Measurements from ENCODE around the gene HSF5.

HSF5 gene

GRCh38 chr17:58487589-58488427 lies at the start of gene HSF5:
Gene HSF5, minus strand, starts transcription at chr17:58488408. Its CDS starts 134 bp downstream, at chr17:58488274.
- peak; percentile 7 for DNase-seq (ENCODE audit: low read depth, low spot score)

- no peak for DNase-seq (ENCODE audit: low read depth, low spot score)
Observed at GRCh38 chr17:58537266-58537665, 49.1 kb upstream of the HSF5 start.

GRCh38 chr17:58536542-58536941 lies 48.3 kb upstream of the HSF5 start:
- DNase-seq (ENCODE audit: low read depth, low spot score): no peak

- peak; percentile 50 for DNase-seq (ENCODE audit: low read depth, low spot score)
Observed at GRCh38 chr17:58535431-58535830, 47.2 kb upstream of the HSF5 start.

- DNase-seq (ENCODE audit: low read depth, low spot score): no peak
Observed at GRCh38 chr17:58534901-58535421, 46.8 kb upstream of the HSF5 start.

- no peak for DNase-seq (ENCODE audit: low read depth, low spot score)
Observed at GRCh38 chr17:58534331-58534730, 46.1 kb upstream of the HSF5 start.

- DNase-seq (ENCODE audit: low read depth, low spot score): no peak
Observed at GRCh38 chr17:58533616-58534188, 45.5 kb upstream of the HSF5 start.

- DNase-seq (ENCODE audit: low read depth, low spot score): no peak
Observed at GRCh38 chr17:58532555-58532951, 44.3 kb upstream of the HSF5 start.

GRCh38 chr17:58531661-58532554 lies 43.7 kb upstream of the HSF5 start:
- DNase-seq (ENCODE audit: low read depth, low spot score): peak; percentile 80

GRCh38 chr17:58531122-58531521 lies 42.9 kb upstream of the HSF5 start:
- DNase-seq (ENCODE audit: low read depth, low spot score): no peak

- DNase-seq (ENCODE audit: low read depth, low spot score): no peak
Observed at GRCh38 chr17:58530655-58531054, 42.4 kb upstream of the HSF5 start.

GRCh38 chr17:58529275-58529674 lies 41.1 kb upstream of the HSF5 start:
- DNase-seq (ENCODE audit: low read depth, low spot score): peak; percentile 6

- DNase-seq (ENCODE audit: low read depth, low spot score): peak; percentile 50
Observed at GRCh38 chr17:58528443-58528842, 40.2 kb upstream of the HSF5 start.

GRCh38 chr17:58527949-58528348 lies 39.7 kb upstream of the HSF5 start:
- peak; percentile 85 for DNase-seq (ENCODE audit: low read depth, low spot score)

- DNase-seq (ENCODE audit: low read depth, low spot score): peak; percentile 10
Observed at GRCh38 chr17:58527306-58527705, 39.1 kb upstream of the HSF5 start.

GRCh38 chr17:58525239-58525638 lies 37.0 kb upstream of the HSF5 start:
- peak; percentile 91 for DNase-seq (ENCODE audit: low read depth, low spot score)

- DNase-seq (ENCODE audit: low read depth, low spot score): no peak
Observed at GRCh38 chr17:58521680-58522079, 33.5 kb upstream of the HSF5 start.

- peak; percentile 40 for DNase-seq (ENCODE audit: low read depth, low spot score)
Observed at GRCh38 chr17:58520843-58521430, 32.7 kb upstream of the HSF5 start.

- DNase-seq (ENCODE audit: low read depth, low spot score): peak; percentile 100
Observed at GRCh38 chr17:58517928-58518609, 29.9 kb upstream of the HSF5 start.

GRCh38 chr17:58517378-58517927 lies 29.2 kb upstream of the HSF5 start:
- no peak for DNase-seq (ENCODE audit: low read depth, low spot score)
